ENCODE results near the gene METTL6. TPM values are rescaled to one million over a fixed set of nuclear protein-coding genes. Genes with fewer than 3 reads are reported as not detected.

The METTL6 gene
- total RNA-seq, 4 donors from 2014 or later = 6.8 to 22.0 (median 7.8) TPM

DNA sequence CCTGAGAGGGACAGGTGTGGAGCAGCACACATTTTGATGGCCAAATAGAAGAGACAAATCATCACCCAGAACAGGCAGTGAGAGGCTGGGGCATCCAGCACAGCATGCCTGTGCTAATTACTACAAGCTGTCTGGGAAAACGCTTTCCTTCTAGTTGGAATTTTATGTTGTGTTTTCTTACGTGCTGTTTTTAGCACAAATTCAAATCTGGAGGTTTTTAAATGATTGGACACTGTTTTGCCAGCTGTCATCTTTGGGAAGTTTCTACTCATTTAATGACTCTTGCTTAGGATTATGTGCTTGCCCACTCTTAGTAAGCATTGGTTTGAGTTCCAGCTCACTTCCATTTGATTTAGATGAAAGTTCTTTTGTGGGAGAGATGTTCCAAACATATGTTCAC, 43.5 kb upstream of the METTL6 start:
- no peaks in the 10 kb centered on the region for H3K9me3 ChIP-seq
- in situ Hi-C loops (cut with MboI; ENCODE audit: low sequenced_read_pairs in 4 of 4) = no loop called here
- H3K27ac ChIP-seq = peak overlapping the region in 1 of 4 donors; percentile 89
- TF ChIP-seq POLR2A (IDR thresholded peaks at IDR 0.05) = no peak
- TF ChIP-seq, protein P1, sequence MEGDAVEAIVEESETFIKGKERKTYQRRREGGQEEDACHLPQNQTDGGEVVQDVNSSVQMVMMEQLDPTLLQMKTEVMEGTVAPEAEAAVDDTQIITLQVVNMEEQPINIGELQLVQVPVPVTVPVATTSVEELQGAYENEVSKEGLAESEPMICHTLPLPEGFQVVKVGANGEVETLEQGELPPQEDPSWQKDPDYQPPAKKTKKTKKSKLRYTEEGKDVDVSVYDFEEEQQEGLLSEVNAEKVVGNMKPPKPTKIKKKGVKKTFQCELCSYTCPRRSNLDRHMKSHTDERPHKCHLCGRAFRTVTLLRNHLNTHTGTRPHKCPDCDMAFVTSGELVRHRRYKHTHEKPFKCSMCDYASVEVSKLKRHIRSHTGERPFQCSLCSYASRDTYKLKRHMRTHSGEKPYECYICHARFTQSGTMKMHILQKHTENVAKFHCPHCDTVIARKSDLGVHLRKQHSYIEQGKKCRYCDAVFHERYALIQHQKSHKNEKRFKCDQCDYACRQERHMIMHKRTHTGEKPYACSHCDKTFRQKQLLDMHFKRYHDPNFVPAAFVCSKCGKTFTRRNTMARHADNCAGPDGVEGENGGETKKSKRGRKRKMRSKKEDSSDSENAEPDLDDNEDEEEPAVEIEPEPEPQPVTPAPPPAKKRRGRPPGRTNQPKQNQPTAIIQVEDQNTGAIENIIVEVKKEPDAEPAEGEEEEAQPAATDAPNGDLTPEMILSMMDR (IDR thresholded peaks at IDR 0.05 in 4 of 5, conservative IDR thresholded peaks at IDR 0.05 in 1 of 5) = no peak
- H3K4me1 ChIP-seq = peaks cover 12 to 16% of the 10 kb centered on the region in 2 donors
- no peaks in the 10 kb centered on the region for H3K27me3 ChIP-seq
- DNase-seq (no peak), ATAC-seq (no peak)
- no peak overlapping the region for H3K4me3 ChIP-seq
- peaks cover 0 to 4% of the 10 kb centered on the region in 2 donors for H3K36me3 ChIP-seq
- intact Hi-C loops (cut with DNase I; ENCODE audit: low total_unique reads) = no loop called here

DNA sequence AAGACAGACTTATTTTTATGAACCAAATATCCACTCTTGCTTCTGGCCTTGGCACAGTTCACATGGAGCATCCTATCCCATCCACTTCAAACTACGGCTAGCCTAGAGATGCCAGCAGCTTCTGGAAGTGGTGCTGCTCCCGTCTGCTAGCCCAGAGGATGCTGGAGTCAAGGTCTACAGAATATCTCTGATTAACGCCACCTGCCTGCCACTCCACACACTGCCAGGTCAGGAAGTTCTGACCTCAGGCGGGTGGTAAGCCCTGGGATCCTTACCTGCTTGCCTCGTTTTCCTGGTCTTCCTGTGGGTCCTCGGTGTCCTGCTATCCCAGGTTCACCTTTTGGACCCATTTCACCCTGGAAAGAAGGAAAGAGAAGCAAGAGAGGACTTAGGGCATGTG, 42.9 kb upstream of the METTL6 start:
- intact Hi-C loops (cut with DNase I; ENCODE audit: low total_unique reads) (no loop called here), in situ Hi-C loops (cut with MboI; ENCODE audit: low sequenced_read_pairs in 4 of 4) (no loop called here)
- DNase-seq (no peak), ATAC-seq (no peak)
- Histone ChIP-seq H3K27me3 (no peaks in the 10 kb centered on the region), H3K27ac (peak overlapping the region in 3 of 4 donors; percentile 89 to 95 (median 91)), H3K4me1 (peaks cover 12 to 16% of the 10 kb centered on the region in 2 donors), H3K4me3 (no peak overlapping the region), H3K9me3 (no peaks in the 10 kb centered on the region), H3K36me3 (peaks cover 0 to 4% of the 10 kb centered on the region in 2 donors)
- TF ChIP-seq POLR2A (IDR thresholded peaks at IDR 0.05) = no peak
- TF ChIP-seq, protein P1 (IDR thresholded peaks at IDR 0.05 in 4 of 5, conservative IDR thresholded peaks at IDR 0.05 in 1 of 5) = no peak

DNA sequence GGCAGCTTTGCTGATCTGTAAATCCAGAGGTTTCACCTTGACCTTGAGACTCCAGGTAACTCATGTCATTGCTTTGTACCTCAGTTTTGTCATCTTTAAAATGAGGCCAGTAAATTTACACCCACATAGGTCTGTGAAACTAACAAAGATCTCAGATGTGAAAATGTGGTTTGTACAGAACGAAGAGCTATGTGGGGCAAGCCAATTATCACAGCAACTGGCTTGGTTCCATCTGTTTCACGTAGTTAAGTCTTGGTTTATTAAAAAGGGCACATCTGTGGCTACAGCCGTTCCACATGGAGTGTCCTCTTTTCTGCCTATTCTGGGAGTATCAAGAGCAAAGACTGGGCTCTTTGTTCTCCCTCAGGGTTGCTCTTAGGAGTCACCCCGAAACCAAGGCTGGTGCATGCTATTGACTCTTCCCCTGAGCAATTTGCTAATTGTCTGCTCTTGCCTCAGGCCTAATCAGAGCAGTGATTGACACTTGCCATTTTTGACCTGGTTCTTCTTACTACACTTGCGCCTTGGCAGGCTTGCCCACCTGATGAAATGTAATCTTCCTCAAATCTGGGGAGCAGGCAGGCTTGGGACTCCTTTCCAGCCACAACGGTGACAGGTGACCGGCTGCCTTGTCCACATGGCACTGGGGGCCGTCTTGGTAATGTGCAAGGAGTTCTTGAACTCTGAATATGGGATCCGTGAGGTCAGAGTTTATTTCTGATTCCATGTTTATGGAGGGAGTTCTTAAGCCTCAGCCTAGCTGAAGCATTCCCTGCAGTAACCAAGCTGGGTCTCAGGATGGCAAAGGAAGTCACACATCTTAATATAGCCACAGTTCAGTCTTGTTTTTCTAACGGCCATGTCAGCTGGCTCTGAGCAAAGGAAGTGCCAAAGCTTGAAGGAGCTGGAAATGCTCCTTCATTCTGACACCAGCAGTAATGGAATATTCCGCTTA, 40.2 kb upstream of the METTL6 start:
- in situ Hi-C loops (cut with MboI; ENCODE audit: low sequenced_read_pairs in 4 of 4) = loop anchor here in 1 of 4 donors (10.0 kb wide), 1 partner anchor 87 kb away; no protein-coding TSS in a partner anchor

DNA sequence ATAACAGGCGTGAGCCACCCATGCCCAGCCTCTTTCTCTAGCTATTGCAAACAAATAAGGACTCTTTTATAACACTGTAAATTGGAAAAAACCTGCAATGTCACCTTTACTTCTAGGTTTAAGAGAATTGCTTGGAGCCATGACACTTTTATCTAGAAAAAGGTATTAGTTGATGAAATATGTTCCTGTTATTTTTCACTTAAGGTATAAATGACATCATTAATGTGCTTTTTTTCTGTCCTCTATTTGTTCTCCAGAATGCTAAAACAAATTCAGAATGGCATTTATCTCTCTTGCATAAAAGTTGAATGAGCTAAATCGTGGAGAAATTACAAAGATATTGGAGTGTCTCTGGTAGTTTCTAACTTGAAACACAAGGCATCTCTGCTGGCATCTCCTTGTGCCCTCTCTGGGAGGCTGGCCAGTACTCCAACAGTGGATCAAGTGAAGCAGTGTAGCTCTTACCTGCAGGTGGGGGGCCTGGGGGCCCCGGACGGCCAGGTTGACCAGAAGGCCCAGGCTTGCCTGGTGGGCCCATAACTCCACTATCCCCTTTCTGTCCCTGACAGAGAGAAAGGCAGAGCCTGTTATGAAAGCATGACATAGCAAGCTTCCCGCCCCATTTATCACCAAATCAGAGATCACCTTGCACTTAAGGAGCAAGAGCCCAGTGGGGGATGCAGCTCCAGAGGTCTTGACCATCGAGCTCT, 38.7 kb upstream of the METTL6 start:
- Histone ChIP-seq H3K9me3 (no peaks in the 10 kb centered on the region), H3K36me3 (peaks cover 0 to 7% of the 10 kb centered on the region in 2 donors), H3K4me3 (no peak overlapping the region), H3K27me3 (no peaks in the 10 kb centered on the region), H3K4me1 (peaks cover 12 to 16% of the 10 kb centered on the region in 2 donors), H3K27ac (peak overlapping the region in 3 of 4 donors; percentile 85 to 91 (median 89))
- TF ChIP-seq, protein P1 (IDR thresholded peaks at IDR 0.05 in 4 of 5, conservative IDR thresholded peaks at IDR 0.05 in 1 of 5) = no peak
- no peak for TF ChIP-seq POLR2A (IDR thresholded peaks at IDR 0.05)
- DNase-seq (no peak), ATAC-seq (no peak)
- in situ Hi-C loops (cut with MboI; ENCODE audit: low sequenced_read_pairs in 4 of 4) = loop anchor here in 1 of 4 donors (10.0 kb wide), 1 partner anchor 89 kb away; no protein-coding TSS in a partner anchor
- intact Hi-C loops (cut with DNase I; ENCODE audit: low total_unique reads) = no loop called here

More for the DNA sequence above, 40.2 kb upstream of the METTL6 start:
- Histone ChIP-seq H3K4me3 (peak overlapping the region in 2 of 4 donors; percentile 11 to 13), H3K36me3 (peaks cover 0 to 7% of the 10 kb centered on the region in 2 donors), H3K9me3 (no peaks in the 10 kb centered on the region), H3K4me1 (peaks cover 12 to 16% of the 10 kb centered on the region in 2 donors), H3K27me3 (no peaks in the 10 kb centered on the region), H3K27ac (peak overlapping the region; percentile 85 to 95 (median 90))
- intact Hi-C loops (cut with DNase I; ENCODE audit: low total_unique reads) = loop anchor here (1.0 to 2.0 kb wide), 2 partner anchors 37 to 90 kb away; no protein-coding TSS in a partner anchor
- DNase-seq (peak; percentile 66 to 86), ATAC-seq (peak; percentile 97)
- TF ChIP-seq POLR2A (IDR thresholded peaks at IDR 0.05) = peak in 1 of 2 donors; percentile 54
- TF ChIP-seq, protein P1 (IDR thresholded peaks at IDR 0.05 in 4 of 5, conservative IDR thresholded peaks at IDR 0.05 in 1 of 5) = no peak
